HL-60 (cell line): ENCODE measurements around the gene ANXA10.

Experiments
- GABPA ChIP-seq: IDR thresholded peaks from 2 replicates; pipeline ENCODE4 v1.6.1; 2012; ENCODE audit warnings: low read depth
- POLR2AphosphoS5 ChIP-seq: IDR thresholded peaks from 2 replicates; pipeline ENCODE4 v1.6.1; 2012; ENCODE audit warnings: low read depth
- TF ChIP-seq, protein P1 (sequence below): IDR thresholded peaks from one replicate; pipeline ENCODE4 v1.5.1; 2011; ENCODE audit warnings: low read length, control low read depth, inconsistent platforms; ENCODE audit not compliant: insufficient read depth

DNA sequence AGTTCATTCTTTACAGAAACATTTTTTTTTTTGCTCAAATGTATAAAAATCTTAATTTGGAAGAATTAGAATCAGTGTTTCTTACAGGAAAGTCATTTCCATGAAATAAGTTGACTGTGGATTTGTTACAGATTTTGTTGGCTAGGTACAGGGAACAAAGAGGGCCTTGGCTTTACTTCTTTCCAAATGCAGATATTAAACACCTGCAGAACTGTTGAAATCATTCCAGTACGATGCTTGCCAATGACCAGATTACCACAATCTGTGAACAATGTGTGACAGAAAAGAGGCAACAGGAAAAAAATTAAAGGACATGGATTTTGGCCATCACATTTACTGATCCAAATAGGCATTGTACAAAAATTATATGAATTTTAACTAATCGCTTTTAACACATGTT lies 70.8 kb downstream of the ANXA10 start:
- TF ChIP-seq, protein P1, sequence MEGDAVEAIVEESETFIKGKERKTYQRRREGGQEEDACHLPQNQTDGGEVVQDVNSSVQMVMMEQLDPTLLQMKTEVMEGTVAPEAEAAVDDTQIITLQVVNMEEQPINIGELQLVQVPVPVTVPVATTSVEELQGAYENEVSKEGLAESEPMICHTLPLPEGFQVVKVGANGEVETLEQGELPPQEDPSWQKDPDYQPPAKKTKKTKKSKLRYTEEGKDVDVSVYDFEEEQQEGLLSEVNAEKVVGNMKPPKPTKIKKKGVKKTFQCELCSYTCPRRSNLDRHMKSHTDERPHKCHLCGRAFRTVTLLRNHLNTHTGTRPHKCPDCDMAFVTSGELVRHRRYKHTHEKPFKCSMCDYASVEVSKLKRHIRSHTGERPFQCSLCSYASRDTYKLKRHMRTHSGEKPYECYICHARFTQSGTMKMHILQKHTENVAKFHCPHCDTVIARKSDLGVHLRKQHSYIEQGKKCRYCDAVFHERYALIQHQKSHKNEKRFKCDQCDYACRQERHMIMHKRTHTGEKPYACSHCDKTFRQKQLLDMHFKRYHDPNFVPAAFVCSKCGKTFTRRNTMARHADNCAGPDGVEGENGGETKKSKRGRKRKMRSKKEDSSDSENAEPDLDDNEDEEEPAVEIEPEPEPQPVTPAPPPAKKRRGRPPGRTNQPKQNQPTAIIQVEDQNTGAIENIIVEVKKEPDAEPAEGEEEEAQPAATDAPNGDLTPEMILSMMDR = no peak
- TF ChIP-seq POLR2AphosphoS5 (no peak), GABPA (no peak)
